ENCODE results near the gene ZYG11A. TPM values are rescaled to one million over a fixed set of nuclear protein-coding genes. Genes with fewer than 3 reads are reported as not detected.
"Not testable (repeated sequence)": the region's sequence is repeated elsewhere in the genome, so short reads cannot be mapped to it uniquely, and the experiment has no call there.

The ZYG11A gene
- under 1 TPM in 3 of 7 donors, not detected in 4; 0.07 to 0.13 (median 0.12) TPM for total RNA-seq
- under 1 TPM; 0.02 to 0.08 TPM for polyA plus RNA-seq
- long read RNA-seq, donor 1, partial matches to known transcripts, result 0 of 2 reads
- long read RNA-seq, donor 1, other reads (novel, unspliced or antisense), result 2 of 2 reads
- long read RNA-seq, donor 2, result 0 reads
- long read RNA-seq, donor 3, result 0 reads

DNA sequence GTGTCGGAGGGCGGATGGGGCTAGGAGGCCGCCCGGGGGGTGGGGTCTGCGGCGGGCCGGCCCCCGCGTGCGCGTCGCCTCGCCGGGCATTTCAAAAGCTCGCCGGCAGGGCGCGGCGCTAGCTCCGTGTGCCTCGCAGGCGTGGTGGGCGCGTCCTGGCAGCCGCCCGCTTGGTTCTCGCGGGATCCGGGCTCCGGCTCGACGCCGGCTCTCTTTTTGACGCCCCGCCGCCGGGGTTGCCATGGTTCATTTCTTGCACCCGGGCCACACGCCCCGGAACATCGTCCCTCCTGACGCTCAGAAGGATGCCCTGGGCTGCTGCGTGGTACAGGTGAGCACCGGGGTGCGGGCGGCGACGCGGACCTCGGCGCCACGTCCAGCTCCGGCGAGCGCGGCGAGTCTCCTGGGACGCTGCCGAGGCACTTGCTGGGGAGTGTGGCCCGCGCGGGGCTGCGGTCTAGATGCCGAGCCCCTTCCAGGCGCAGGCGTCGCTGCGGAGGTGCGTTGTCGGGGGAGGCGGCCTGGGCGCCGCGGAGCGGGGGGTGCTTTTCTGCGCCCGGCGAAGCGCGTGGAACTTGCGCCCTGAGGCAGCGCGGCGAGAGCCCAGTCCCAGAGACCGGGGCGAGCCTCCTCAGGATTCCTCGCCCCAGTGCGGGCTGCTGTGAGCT, at the start of gene ZYG11A:
Gene ZYG11A (plus strand): TSS at position 118 of the 668 bp plus-strand sequence. CDS start 124 bp downstream, at position 242.
- Histone ChIP-seq H3K9me3 (no peaks in the 10 kb centered on the region), H3K36me3 (no peaks in the 10 kb centered on the region), H3K27ac (no peak within 1 kb of the TSS), H3K27me3 (peaks cover 2% of the 10 kb centered on the region), H3K4me3 (peak within 1 kb of the TSS; percentile 21), H3K4me1 (ENCODE audit: insufficient read depth) (peaks cover 8% of the 10 kb centered on the region)
- TF ChIP-seq EP300 (IDR thresholded peaks at IDR 0.05), result no peak
- no peak for TF ChIP-seq POLR2A (IDR thresholded peaks at IDR 0.05)
- TF ChIP-seq, protein P1, sequence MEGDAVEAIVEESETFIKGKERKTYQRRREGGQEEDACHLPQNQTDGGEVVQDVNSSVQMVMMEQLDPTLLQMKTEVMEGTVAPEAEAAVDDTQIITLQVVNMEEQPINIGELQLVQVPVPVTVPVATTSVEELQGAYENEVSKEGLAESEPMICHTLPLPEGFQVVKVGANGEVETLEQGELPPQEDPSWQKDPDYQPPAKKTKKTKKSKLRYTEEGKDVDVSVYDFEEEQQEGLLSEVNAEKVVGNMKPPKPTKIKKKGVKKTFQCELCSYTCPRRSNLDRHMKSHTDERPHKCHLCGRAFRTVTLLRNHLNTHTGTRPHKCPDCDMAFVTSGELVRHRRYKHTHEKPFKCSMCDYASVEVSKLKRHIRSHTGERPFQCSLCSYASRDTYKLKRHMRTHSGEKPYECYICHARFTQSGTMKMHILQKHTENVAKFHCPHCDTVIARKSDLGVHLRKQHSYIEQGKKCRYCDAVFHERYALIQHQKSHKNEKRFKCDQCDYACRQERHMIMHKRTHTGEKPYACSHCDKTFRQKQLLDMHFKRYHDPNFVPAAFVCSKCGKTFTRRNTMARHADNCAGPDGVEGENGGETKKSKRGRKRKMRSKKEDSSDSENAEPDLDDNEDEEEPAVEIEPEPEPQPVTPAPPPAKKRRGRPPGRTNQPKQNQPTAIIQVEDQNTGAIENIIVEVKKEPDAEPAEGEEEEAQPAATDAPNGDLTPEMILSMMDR (IDR thresholded peaks at IDR 0.05), result no peak
- peak; percentile 26 to 77 (median 49) for DNase-seq
- WGBS, 3 donors, result 1 to 3% (median 1%) methylated on average over 66 to 88 of the region's 88 CpGs
- intact Hi-C loops (cut with DNase I), result no loop called here

DNA sequence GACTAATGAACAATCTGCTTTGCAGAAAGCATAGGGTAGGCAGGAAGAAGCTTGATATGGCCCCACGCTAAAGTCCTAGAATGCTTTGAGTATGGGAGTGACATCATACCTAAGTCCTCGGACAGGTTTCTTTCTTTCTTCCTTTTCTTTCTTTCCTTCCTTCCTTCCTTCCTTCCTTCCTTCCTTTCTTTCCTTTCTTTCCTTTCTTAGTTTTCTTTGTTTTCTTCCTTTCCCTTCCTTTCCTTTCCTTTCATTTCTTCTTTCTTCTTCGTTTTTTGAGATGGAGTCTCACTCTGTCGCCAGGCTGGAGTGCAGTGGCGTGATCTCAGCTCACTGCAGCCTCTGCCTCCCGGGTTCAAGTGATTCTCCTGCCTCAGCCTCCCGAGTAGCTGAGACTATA, 48.8 kb upstream of the ZYG11A start:
- DNase-seq, result not testable (repeated sequence)

DNA sequence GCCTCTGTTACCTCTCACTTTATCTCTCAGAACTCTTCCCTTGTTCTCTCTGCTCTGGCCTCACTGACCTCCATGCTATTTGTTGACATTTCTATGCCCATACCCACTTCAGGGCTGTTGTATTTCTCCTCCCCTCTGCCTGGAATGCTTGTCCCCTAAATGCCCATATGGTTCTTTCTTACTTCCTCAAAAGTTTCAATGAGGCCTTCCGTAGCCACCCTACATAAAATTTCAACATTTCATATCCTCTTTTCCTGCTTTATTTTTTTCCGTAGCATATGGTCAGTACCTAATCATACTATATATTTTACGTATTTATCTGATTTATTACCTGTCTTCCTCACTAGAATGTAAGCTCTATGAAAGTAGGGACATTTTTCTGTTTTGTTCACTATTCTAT, 47.1 kb upstream of the ZYG11A start:
- Histone ChIP-seq H3K36me3 (no peaks in the 10 kb centered on the region), H3K9me3 (no peaks in the 10 kb centered on the region), H3K27me3 (no peaks in the 10 kb centered on the region), H3K4me1 (ENCODE audit: insufficient read depth) (no peaks in the 10 kb centered on the region), H3K27ac (no peak overlapping the region), H3K4me3 (no peak overlapping the region)
- WGBS, 3 donors, result 96 to 99% (median 97%) methylated on average over 3 of the region's 3 CpGs
- no peak for TF ChIP-seq POLR2A (IDR thresholded peaks at IDR 0.05)
- TF ChIP-seq EP300 (IDR thresholded peaks at IDR 0.05), result no peak
- TF ChIP-seq, protein P1 (IDR thresholded peaks at IDR 0.05), result no peak
- no peak for DNase-seq
- intact Hi-C loops (cut with DNase I), result no loop called here

More for the DNA sequence above, 48.8 kb upstream of the ZYG11A start:
- H3K36me3 ChIP-seq; H3K27ac ChIP-seq; H3K27me3 ChIP-seq; intact Hi-C loops (cut with DNase I); H3K4me1 ChIP-seq (ENCODE audit: insufficient read depth); H3K4me3 ChIP-seq; H3K9me3 ChIP-seq: not testable (repeated sequence)
- WGBS, 3 donors, result 80 to 88% (median 87%) methylated on average over 7 of the region's 7 CpGs

DNA sequence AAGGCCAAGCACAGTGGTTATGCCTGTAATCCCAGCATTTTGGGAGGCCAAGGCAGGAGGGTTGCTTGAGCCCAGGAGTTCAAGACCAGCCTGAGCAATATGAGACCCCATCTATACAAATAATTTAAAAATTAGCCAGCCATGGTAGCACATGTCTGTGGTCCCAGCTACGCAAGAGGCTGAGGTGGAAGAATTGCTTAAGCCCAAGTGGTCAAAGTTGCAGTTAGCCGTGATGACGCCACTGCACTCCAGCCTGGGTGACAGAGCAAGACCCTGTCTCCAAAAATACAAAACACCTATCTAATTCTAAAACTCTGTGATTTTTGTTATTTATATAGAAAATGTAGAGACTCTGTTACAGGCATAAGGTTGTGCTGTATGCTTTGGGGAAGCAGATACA, 44.2 kb upstream of the ZYG11A start:
- WGBS, 3 donors, result 96 to 100% (median 97%) methylated on average over 3 of the region's 3 CpGs
- Histone ChIP-seq H3K4me3 (no peak overlapping the region), H3K4me1 (ENCODE audit: insufficient read depth) (no peaks in the 10 kb centered on the region), H3K27ac (no peak overlapping the region), H3K36me3 (no peaks in the 10 kb centered on the region), H3K27me3 (no peaks in the 10 kb centered on the region), H3K9me3 (no peaks in the 10 kb centered on the region)
- intact Hi-C loops (cut with DNase I), result no loop called here
- TF ChIP-seq EP300 (IDR thresholded peaks at IDR 0.05) (no peak), POLR2A (IDR thresholded peaks at IDR 0.05) (no peak)
- TF ChIP-seq, protein P1 (IDR thresholded peaks at IDR 0.05), result no peak
- DNase-seq, result no peak

DNA sequence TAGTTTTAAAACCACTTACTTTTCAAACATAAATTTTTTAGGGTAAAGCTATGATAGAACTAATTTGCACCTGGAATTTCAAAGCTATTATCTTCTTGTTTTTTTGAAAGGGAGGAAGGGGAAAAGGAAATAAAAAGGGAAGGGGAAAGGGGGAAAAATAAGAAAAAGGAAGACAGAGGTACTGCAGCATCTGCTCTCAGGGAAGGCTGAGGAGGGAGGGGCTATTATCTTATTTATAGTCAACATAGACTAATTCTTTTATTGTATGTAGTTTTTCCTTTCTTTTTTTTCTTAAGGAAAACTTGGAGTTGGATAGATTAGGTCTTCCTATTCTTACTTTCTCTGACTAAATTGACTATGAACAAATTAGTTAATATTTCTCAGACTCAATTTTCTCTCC, 41.5 kb upstream of the ZYG11A start:
- intact Hi-C loops (cut with DNase I), result no loop called here
- TF ChIP-seq, protein P1 (IDR thresholded peaks at IDR 0.05), result no peak
- no peak for TF ChIP-seq POLR2A (IDR thresholded peaks at IDR 0.05)
- no peak for TF ChIP-seq EP300 (IDR thresholded peaks at IDR 0.05)
- DNase-seq, result no peak
- Histone ChIP-seq H3K36me3 (no peaks in the 10 kb centered on the region), H3K27me3 (no peaks in the 10 kb centered on the region), H3K4me1 (ENCODE audit: insufficient read depth) (no peaks in the 10 kb centered on the region), H3K9me3 (no peaks in the 10 kb centered on the region), H3K27ac (no peak overlapping the region), H3K4me3 (no peak overlapping the region)

DNA sequence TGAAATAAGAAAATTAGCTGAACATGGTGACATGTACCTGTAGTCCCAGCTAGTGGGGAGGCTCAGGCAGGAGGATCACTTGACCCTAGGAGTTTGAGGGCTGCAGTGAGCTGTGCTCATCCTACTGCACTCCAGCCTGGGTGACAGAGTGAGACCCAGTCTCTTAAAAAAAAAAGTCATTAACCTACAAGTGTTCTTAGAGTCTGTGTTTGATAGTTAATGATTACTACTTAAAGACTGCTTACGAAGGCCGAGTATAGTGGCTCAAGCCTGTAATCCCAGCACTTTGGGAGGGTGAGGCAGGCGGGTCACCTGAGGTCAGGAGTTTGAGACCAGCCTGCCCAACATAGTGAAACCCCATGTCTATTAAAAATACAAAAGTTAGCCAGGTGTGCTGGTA, 38.5 kb upstream of the ZYG11A start:
- H3K4me3 ChIP-seq; intact Hi-C loops (cut with DNase I); H3K9me3 ChIP-seq; H3K27me3 ChIP-seq; H3K36me3 ChIP-seq; H3K4me1 ChIP-seq (ENCODE audit: insufficient read depth); DNase-seq; H3K27ac ChIP-seq: not testable (repeated sequence)
- 94 to 96% (median 95%) methylated on average over 3 of the region's 3 CpGs for WGBS, 3 donors
